Epithelial cell of proximal tubule (primary cell): ENCODE measurements around the gene NAGA. TPM values are rescaled to one million over a fixed set of nuclear protein-coding genes. Genes with fewer than 3 reads are reported as not detected.

Source experiments
- DNase-seq: peaks from one replicate; pipeline ENCODE4 v3.0.0-alpha.2; 2011; ENCODE audit warnings: low read depth
- H3K4me3 ChIP-seq: 2 replicates; pipeline ENCODE4 v1.5.1; 2011; ENCODE audit warnings: low read depth, mild to moderate bottlenecking, low read length
- CTCF ChIP-seq: conservative IDR thresholded peaks from 2 replicates; pipeline ENCODE4 v1.5.1; 2012; ENCODE audit warnings: low read depth, mild to moderate bottlenecking, low read length
- total RNA-seq: library from RNA; depleted of rRNA; stranded (reverse); fragments of >200 nt; gene quantifications from 2 replicates; pipeline ENCODE4 v1.2.3, GENCODE V29; 2015

The NAGA gene
- total RNA-seq, 1 donor from 2014 or later, result 41.2 TPM

GRCh38 chr22:42016111-42016510 lies 54.5 kb downstream of the NAGA start:
- no peak for TF ChIP-seq CTCF
- H3K4me3 ChIP-seq, result no peak overlapping the region
- DNase-seq, result no peak

- no peak for DNase-seq
- no peak overlapping the region for H3K4me3 ChIP-seq
- TF ChIP-seq CTCF, result no peak
These were observed 57.2 kb downstream of the NAGA start for GRCh38 chr22:42013385-42013784.

- no peak overlapping the region for H3K4me3 ChIP-seq
- no peak for TF ChIP-seq CTCF
- no peak for DNase-seq
These were observed 59.8 kb downstream of the NAGA start for GRCh38 chr22:42010778-42011177.

Other genes with a start within 250 kb of the NAGA start
- 61.1 and 73.4 TPM in 2 replicates for gene SREBF2, start 237.7 kb downstream of the NAGA start, total RNA-seq
- gene SHISA8, start 155.7 kb downstream of the NAGA start, total RNA-seq, result not detected in 2 replicates
- gene TNFRSF13C, start 144.0 kb downstream of the NAGA start, total RNA-seq, result 1.0 TPM in 1 of 2 replicates, not detected in the other
- gene CENPM, start 123.7 kb downstream of the NAGA start, total RNA-seq, result 58.2 and 68.1 TPM in 2 replicates
- 0.06 and 0.14 TPM in 2 replicates for gene SEPTIN3, start 101.4 kb downstream of the NAGA start, total RNA-seq
- gene WBP2NL, start 72.0 kb downstream of the NAGA start, total RNA-seq, result 0.17 TPM in 1 of 2 replicates, not detected in the other
- 10.9 and 11.2 TPM in 2 replicates for gene PHETA2, start 3.4 kb upstream of the NAGA start, total RNA-seq
- 1.1 and 3.0 TPM in 2 replicates for gene SMDT1, start 8.9 kb upstream of the NAGA start, total RNA-seq
- 91.0 and 108 TPM in 2 replicates for gene NDUFA6, start 20.0 kb upstream of the NAGA start, total RNA-seq
- 0.14 and 0.29 TPM in 2 replicates for gene CYP2D6, start 60.0 kb upstream of the NAGA start, total RNA-seq
- gene TCF20, start 199.8 kb upstream of the NAGA start, total RNA-seq, result 27.6 and 30.7 TPM in 2 replicates